Subcutaneous abdominal adipose tissue (tissue), 5 donors: ENCODE results near the gene CCNO.

Source experiments
- H3K27ac ChIP-seq: one replicate; pipeline ENCODE4 v1.7.0; 2013; ENCODE audit warnings: low read depth, mild to moderate bottlenecking, inconsistent platforms, low read length, moderate library complexity
- H3K27me3 ChIP-seq, 5 donors: one replicate each; pipeline ENCODE4 v1.7.0; 2013; ENCODE audit warnings: low read length in 5 of 5, inconsistent platforms in 1 of 5; ENCODE audit not compliant: control insufficient read depth in 5 of 5, insufficient read depth in 4 of 5
- H3K36me3 ChIP-seq, 5 donors: one replicate each; pipeline ENCODE4 v1.7.0; 2013; ENCODE audit warnings: low read length in 5 of 5; ENCODE audit not compliant: control insufficient read depth in 5 of 5, insufficient read depth in 5 of 5
- H3K4me1 ChIP-seq, 5 donors: one replicate each; pipeline ENCODE4 v1.7.0; 2013; ENCODE audit warnings: low read length in 5 of 5, mild to moderate bottlenecking in 3 of 5, moderate library complexity in 1 of 5; ENCODE audit not compliant: control insufficient read depth in 5 of 5, insufficient read depth in 5 of 5
- H3K4me3 ChIP-seq, 5 donors: one replicate each; pipeline ENCODE4 v1.7.0; 2013; ENCODE audit warnings: low read length in 5 of 5, low read depth in 1 of 5
- H3K9ac ChIP-seq, 5 donors: one replicate each; pipeline ENCODE4 v1.7.0; 2013; ENCODE audit warnings: low read length in 5 of 5, mild to moderate bottlenecking in 4 of 5, moderate library complexity in 3 of 5
- H3K9me3 ChIP-seq, 5 donors: one replicate each; pipeline ENCODE4 v1.7.0; 2013; ENCODE audit warnings: low read length in 5 of 5; ENCODE audit not compliant: control insufficient read depth in 5 of 5
- donor health status: healthy.
- donor health status: healthy.
- donor health status: healthy.
- donor health status: healthy.
- donor health status: healthy.

Gene CCNO

DNA sequence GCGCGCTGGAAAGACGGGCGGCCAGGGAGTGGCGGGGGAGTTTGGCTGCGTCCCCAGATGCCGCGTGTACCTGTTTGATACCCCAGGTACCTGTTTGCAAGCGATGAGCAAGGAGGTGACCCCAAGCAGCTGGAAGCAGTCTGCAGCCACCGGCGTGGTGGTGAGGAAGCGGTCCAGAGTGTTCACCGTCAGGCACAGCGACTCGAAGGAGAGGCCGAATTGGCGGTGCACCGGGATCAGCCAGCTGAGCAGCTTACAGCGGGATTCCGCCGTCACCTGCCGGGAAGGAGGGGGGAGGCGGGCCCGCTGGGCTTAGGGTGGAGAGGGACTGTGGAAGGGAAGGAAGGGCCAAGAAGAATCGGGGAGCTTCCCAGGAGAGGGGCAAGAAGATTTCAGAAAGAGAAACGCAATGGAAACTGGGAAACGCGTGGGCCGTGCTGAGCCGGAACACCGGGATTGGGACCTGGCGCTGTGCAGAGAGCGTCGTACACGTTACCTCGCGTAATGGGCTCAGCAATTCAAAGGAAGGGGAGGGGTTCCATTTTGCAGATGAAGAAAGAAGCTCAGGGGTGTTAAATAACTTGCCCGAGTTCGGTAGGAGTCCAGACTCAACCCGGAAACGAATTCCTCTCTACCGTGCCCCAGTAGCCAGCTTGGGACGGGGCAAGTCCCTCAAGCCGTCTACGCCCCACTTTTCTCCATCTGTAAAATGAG is 980 bp downstream of the CCNO start:
- Histone ChIP-seq H3K4me3 (peak overlapping the region; percentile 66 to 77 (median 71)), H3K27me3 (peaks cover 37 to 82% (median 66%) of the 10 kb centered on the region in 5 donors), H3K36me3 (no peaks in the 10 kb centered on the region), H3K27ac (no peak overlapping the region), H3K9me3 (peaks cover 0 to 4% (median 0%) of the 10 kb centered on the region in 5 donors), H3K4me1 (peaks cover 8 to 45% (median 44%) of the 10 kb centered on the region in 5 donors), H3K9ac (peak overlapping the region in 1 of 5 donors; percentile 13)

DNA sequence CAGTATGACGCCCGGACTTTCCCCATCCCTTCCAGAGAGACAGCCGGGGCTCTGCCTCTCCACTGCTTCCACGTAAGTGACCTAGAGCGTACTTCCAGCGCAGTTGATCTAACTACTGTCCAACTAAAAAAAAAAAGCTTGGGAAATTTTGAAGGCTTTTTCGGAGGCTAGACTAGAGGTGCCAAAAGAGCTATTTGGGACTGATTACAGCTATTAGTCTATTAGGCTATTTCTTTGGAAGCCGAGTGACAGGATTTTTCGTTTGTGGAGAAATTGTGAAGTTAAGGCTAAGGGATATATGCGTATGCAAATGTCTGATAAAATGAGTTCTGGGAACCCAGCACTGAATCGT is 1.5 kb downstream of the CCNO start:
- H3K27ac ChIP-seq = no peak overlapping the region
- no peak overlapping the region for H3K9ac ChIP-seq
- peaks cover 0 to 4% (median 0%) of the 10 kb centered on the region in 5 donors for H3K9me3 ChIP-seq
- H3K27me3 ChIP-seq = peaks cover 39 to 85% (median 68%) of the 10 kb centered on the region in 5 donors
- no peaks in the 10 kb centered on the region for H3K36me3 ChIP-seq
- peak overlapping the region in 4 of 5 donors; percentile 67 to 77 (median 74) for H3K4me3 ChIP-seq
- H3K4me1 ChIP-seq = peaks cover 8 to 50% (median 49%) of the 10 kb centered on the region in 5 donors

DNA sequence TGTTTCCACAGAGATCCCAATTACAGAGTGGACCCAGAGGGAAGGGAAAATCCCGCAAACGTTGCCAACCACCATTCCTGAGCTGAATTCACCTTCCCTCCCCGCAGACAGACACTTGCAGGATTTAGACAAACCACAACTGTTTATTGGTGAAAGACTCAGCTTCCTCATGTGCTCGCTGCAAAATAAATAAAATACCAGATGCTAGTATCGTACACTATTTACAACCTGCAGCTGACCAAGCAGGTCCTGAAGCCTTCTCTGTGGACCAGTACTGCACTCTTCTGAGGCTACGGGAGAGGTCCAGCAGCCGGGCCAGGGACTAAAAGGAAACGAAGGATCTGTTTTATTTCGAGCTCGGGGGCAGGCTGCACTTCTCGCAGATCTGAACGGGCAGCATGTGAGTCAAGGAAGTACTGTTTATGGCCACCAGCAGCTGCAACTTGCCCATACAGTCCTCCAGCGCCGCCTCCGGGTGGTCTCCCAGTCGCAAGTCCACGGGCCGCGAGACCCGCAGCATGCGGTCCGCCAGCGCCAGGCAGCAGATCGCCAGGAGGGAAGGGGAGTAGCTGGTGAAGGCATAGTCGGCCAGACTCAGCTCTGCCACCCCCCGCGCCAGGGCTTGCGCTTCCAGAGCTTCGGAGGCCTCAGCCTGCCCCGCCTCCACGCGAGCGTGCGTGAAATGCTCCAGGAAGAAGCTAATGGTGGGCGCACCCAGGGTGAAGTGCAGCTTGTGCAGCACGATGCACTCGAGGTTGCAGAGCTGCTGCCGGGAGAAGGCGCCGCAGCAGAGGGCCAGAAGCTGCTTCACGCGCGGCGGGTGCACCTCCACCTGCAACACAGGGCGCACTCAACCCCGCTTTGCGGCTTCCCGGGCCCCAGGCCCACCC is 2.1 kb downstream of the CCNO start:
- H3K4me3 ChIP-seq = peak overlapping the region in 4 of 5 donors; percentile 39 to 71 (median 59)
- peaks cover 8 to 56% (median 55%) of the 10 kb centered on the region in 5 donors for H3K4me1 ChIP-seq
- H3K9ac ChIP-seq = no peak overlapping the region
- H3K36me3 ChIP-seq = no peaks in the 10 kb centered on the region
- peaks cover 40 to 85% (median 72%) of the 10 kb centered on the region in 5 donors for H3K27me3 ChIP-seq
- H3K9me3 ChIP-seq = peaks cover 0 to 4% (median 0%) of the 10 kb centered on the region in 5 donors
- H3K27ac ChIP-seq = no peak overlapping the region

DNA sequence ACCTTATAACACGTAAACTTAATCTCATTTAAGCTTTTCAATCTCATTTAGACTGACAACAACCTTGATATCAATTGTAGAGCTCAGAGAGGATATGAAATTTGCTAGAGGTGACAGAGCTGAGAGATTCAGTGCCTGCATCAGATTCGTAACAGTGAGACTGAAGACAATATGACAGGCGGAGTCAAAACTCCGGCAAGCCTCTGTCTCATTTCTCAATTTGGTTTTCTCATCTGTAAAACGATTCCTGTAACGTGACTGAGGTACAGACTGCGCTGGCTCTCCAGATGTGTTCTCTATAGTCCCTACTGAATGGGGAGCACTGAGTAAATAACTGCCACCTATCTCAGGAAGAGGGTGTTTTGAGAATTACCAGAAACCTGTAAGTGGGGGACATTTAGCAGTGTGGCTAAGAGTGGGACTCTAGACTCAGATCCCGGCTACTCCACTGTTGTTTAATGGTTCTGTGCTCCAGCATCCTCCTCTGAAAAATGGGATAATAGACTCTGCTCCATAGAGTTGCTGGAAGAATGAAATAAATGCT is 3.2 kb downstream of the CCNO start:
- Histone ChIP-seq H3K36me3 (no peaks in the 10 kb centered on the region), H3K4me1 (peaks cover 8 to 58% (median 56%) of the 10 kb centered on the region in 5 donors), H3K27me3 (peaks cover 41 to 93% (median 83%) of the 10 kb centered on the region in 5 donors), H3K4me3 (no peak overlapping the region), H3K27ac (no peak overlapping the region), H3K9me3 (peaks cover 0 to 4% (median 0%) of the 10 kb centered on the region in 5 donors), H3K9ac (no peak overlapping the region)

DNA sequence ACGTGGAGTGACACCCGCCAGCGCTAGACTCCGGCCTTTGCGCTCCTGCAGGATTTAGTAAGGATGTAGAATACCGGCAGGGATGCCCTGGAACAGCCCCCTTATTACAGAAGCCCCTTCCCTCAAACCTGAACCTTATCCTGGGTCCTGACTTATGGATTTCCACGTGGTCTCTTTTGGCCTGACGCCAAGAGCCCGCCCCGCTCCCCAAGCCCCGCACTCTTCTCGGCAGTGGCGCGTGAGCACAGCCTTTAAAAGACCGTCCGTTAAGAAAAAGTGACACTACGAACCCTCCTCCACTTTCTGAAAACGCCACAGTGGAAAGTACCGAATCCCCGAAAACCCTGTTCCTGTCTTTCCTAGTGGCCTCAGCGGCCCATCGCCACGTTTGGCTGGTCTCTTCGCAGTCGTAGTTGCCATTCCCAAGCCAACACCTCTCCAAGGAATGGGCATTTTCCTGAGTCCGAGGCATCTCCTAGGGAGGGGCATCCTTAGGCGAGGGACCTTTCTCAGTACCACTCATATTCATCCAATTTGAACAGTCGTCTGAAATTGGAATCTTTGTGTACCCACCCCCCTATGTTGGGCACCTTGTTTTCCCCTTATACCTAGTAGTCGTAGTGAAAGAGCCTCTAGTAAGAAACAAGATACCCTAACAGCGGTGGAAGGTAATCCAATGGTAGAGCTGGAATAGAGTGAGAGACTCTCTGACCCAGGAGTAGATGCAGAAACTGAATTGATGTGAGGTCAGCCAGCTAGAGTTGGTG is 5.6 kb downstream of the CCNO start:
- no peak overlapping the region for H3K9ac ChIP-seq
- no peaks in the 10 kb centered on the region for H3K36me3 ChIP-seq
- H3K9me3 ChIP-seq = peaks cover 0 to 4% (median 0%) of the 10 kb centered on the region in 5 donors
- peaks cover 54 to 96% (median 90%) of the 10 kb centered on the region in 5 donors for H3K27me3 ChIP-seq
- peaks cover 5 to 48% (median 46%) of the 10 kb centered on the region in 5 donors for H3K4me1 ChIP-seq
- peak overlapping the region; percentile 44 to 75 (median 59) for H3K4me3 ChIP-seq
- H3K27ac ChIP-seq = no peak overlapping the region

DNA sequence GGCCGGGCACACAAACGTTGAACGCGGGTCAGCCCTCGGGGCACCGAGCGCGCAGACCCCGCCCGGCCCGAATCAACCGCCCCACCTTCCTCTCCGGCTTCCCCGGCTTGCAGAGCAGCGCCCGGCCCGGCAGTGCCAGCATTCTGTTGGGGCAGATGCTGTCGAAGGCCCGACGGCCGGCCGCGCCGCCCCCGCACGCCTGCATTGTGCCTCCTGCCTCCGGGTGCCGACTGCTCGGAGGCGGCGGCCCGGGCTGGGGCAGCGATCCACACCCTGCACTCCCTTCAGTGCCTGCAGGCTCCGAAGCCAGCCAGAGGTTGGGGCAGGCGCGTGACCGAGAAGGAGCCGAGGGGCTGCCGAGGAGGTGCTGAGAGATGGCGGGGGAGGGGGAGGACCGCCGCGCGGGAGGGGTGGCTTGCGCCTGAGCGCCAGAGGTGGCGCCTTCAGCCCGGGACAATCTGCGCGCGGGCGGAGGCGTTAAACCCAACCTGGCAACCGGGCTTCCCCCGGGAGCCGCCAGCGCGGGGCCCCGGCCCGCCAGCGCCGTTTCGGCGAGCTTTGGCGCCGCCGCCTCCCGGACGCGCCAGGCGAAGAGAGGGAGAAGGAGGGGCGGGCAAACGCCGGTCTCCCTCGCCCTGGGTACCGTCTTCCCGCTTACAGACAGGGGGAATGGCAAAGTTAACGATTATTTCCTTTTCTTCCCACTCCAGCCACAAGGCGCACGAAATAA is 6.3 kb downstream of the CCNO start, which contains the start of gene MCIDAS:
TSS of gene MCIDAS (minus strand) at position 382 of the 730 bp plus-strand sequence. CDS start at position 205, 177 bp downstream.
- Histone ChIP-seq H3K36me3 (no peaks in the 10 kb centered on the region), H3K27me3 (peaks cover 59 to 96% (median 90%) of the 10 kb centered on the region in 5 donors), H3K9me3 (peaks cover 0 to 4% (median 0%) of the 10 kb centered on the region in 5 donors), H3K9ac (no peak within 1 kb of the TSS), H3K4me1 (peaks cover 2 to 42% (median 39%) of the 10 kb centered on the region in 5 donors), H3K27ac (no peak within 1 kb of the TSS), H3K4me3 (peak within 1 kb of the TSS; percentile 44 to 75 (median 59))

DNA sequence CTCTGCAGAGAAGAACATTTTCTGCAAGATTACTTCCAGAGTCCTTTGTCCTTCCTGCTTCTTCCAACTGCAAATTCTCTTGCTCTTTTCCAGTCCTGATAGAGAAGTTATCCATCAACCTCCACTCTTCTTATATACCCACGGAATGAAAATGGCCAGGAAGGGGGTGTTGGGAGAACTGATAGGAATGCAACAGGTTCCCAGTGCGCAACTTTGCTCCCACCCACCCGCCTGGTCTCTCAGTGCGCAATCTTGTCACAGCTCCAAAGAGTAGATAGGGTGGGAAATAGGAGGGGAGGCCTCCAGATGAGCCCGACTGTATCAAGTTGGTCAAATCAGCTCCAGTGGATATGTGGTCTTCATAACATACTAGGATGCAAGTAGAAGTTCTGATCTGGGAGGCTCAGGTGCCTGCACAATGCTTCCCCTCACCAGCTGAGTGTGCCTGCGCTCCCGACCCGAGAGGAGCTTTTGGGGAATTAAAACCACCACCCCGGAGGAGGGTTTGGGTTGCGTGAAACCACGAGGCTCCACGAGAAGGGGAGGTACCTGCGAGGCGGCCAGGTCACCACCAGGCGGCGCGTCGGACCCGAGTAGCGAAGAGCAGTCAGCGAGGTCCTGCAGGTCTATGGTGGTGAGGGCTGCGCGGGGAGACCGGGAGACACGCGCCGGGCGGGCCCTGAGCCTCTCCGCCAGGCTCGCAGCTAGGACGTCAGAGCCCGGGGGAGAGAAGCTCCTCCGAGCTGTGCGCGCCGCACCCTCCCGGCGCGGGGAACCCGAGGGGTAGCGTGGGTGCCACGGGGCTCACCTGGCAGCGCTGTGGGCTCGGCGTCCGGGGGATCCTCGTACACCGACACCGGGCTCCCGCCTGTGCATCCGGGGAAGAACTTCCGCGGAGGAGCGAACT is 7.1 kb downstream of the CCNO start:
- no peaks in the 10 kb centered on the region for H3K36me3 ChIP-seq
- H3K4me3 ChIP-seq = peak overlapping the region in 4 of 5 donors; percentile 17 to 59 (median 50)
- H3K27me3 ChIP-seq = peaks cover 57 to 95% (median 85%) of the 10 kb centered on the region in 5 donors

DNA sequence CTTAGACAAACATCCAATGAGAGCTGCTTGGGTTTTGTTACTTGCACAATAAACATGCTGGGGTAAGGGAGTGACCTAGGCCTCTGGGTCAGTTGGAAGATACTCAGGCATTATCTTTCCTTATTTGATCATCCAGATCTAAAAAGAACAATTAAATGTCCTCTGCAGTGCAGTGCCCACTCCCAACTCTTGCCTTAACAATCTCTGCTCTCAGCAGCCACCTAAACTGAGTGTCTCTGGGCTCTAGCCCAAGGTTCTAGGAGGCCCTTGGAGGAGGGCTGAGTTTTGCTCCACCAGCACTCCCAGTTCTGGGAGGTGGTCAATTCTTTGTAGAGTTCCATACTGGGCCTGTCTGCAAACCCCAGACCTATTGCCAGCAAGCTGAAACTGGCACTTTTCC is 8.1 kb downstream of the CCNO start:
- Histone ChIP-seq H3K9ac (no peak overlapping the region), H3K9me3 (no peaks in the 10 kb centered on the region), H3K4me3 (no peak overlapping the region), H3K36me3 (no peaks in the 10 kb centered on the region), H3K4me1 (peaks cover 4 to 37% (median 34%) of the 10 kb centered on the region in 5 donors), H3K27me3 (peaks cover 56 to 95% (median 85%) of the 10 kb centered on the region in 5 donors), H3K27ac (no peak overlapping the region)

More for the DNA sequence above, 7.1 kb downstream of the CCNO start:
- H3K27ac ChIP-seq = no peak overlapping the region
- H3K9ac ChIP-seq = no peak overlapping the region
- H3K9me3 ChIP-seq = peaks cover 0 to 4% (median 0%) of the 10 kb centered on the region in 5 donors
- peaks cover 2 to 34% (median 30%) of the 10 kb centered on the region in 5 donors for H3K4me1 ChIP-seq
